GM12878 (cell line): ENCODE results near the gene BICD1. TPM values are rescaled to one million over a fixed set of nuclear protein-coding genes. Genes with fewer than 3 reads are reported as not detected.

Experiments
- ATAC-seq: fragments of 200-7000 bp; cut with Tn5 transposase; 3 replicates; pipeline ENCODE4 v1.9.1; 2020; ENCODE audit warnings: mild to moderate bottlenecking, moderate library complexity
- BruUV-seq: library from RNA; stranded (reverse); fragments of 400-500 nt; replicated peaks from 2 replicates; lab custom pipeline; 2021; lab: Mats Ljungman, UMichigan
- CTCF ChIA-PET: fragments of 300-600 bp; sonication (Branson Sonifier 250); formaldehyde crosslinking; extraction: SDS; loops from one replicate; lab custom pipeline; 2021; ENCODE audit warnings: inconsistent platforms; lab: Yijun Ruan, JAX
- POLR2A ChIA-PET: fragments of 350-600 bp; formaldehyde crosslinking; extraction: SDS; loops from one replicate; lab custom pipeline; 2021; ENCODE audit warnings: inconsistent platforms; lab: Charles Lee
- RAD21 ChIA-PET: fragments of 300-600 bp; sonication (Branson Sonifier 250); formaldehyde crosslinking; loops from one replicate; lab custom pipeline; 2023; ENCODE audit warnings: antibody characterized with exemption; ENCODE audit not compliant: unreplicated experiment; lab: Charles Lee
- SMC1A ChIA-PET: fragments of 300-600 bp; sonication (Branson Sonifier 250); formaldehyde crosslinking; loops from one replicate; lab custom pipeline; 2023; ENCODE audit not compliant: unreplicated experiment, uncharacterized antibody; lab: Charles Lee
- DNase-seq: peaks from one replicate; pipeline ENCODE4 v3.0.0-alpha.2; 2011; ENCODE audit warnings: low read depth, low spot score
- FAIRE-seq: peaks from 3 replicates; lab custom pipeline; 2011; peaks lifted over from hg19 to GRCh38; lab: Jason Lieb, UNC
- H2AFZ ChIP-seq: 2 replicates; pipeline ENCODE4 v1.6.0; 2011; ENCODE audit warnings: low read depth, low read length, control low read depth; ENCODE audit not compliant: control insufficient read depth
- H3K27ac ChIP-seq: 2 replicates; pipeline ENCODE4 v1.5.1; 2011; ENCODE audit warnings: control low read depth; ENCODE audit not compliant: control insufficient read depth, insufficient read depth
- H3K27me3 ChIP-seq, 2 experiments: replicated peaks in 1 of 2; 2 replicates each; pipeline versions ENCODE4 v1.6.0 to v1.6.1; 2011; ENCODE audit warnings: low read length in 1 of 2; ENCODE audit not compliant: control insufficient read depth in 2 of 2, insufficient read depth in 2 of 2
- H3K36me3 ChIP-seq, 2 experiments: 2 replicates each; pipeline ENCODE4 v1.5.1; 2011; ENCODE audit warnings: low read length in 1 of 2; ENCODE audit not compliant: control insufficient read depth in 2 of 2, insufficient read depth in 2 of 2
- H3K4me1 ChIP-seq: 2 replicates; pipeline ENCODE4 v1.6.1; 2011; ENCODE audit warnings: mild to moderate bottlenecking, low read length, moderate library complexity, mixed read lengths; ENCODE audit not compliant: control insufficient read depth, insufficient read depth
- H3K4me2 ChIP-seq: 2 replicates; pipeline ENCODE4 v1.6.0; 2011; ENCODE audit warnings: control low read depth; ENCODE audit not compliant: control insufficient read depth, insufficient read depth
- H3K4me3 ChIP-seq: fragments of 200-600 bp; sonication (generic); 2 replicates; pipeline ENCODE4 v1.5.1; 2016
- H3K79me2 ChIP-seq: 2 replicates; pipeline ENCODE4 v1.6.0; 2011; ENCODE audit warnings: low read length; ENCODE audit not compliant: control insufficient read depth, insufficient read depth
- H3K9ac ChIP-seq: 2 replicates; pipeline ENCODE4 v1.8.0; 2011; ENCODE audit warnings: low read length, control low read depth, mixed read lengths; ENCODE audit not compliant: control insufficient read depth, insufficient read depth
- H3K9me3 ChIP-seq: replicated peaks from 3 replicates; pipeline ENCODE4 v1.5.1; 2011; ENCODE audit warnings: mild to moderate bottlenecking, low read length; ENCODE audit not compliant: control insufficient read depth, insufficient read depth
- H4K20me1 ChIP-seq: 2 replicates; pipeline ENCODE4 v1.6.0; 2011; ENCODE audit not compliant: control insufficient read depth, insufficient read depth
- FOXK2 ChIP-seq: fragments of 450-650 bp; IDR thresholded peaks from 2 replicates; pipeline ENCODE4 v1.6.1; 2017; ENCODE audit warnings: mild to moderate bottlenecking, moderate library complexity
- IRF3 ChIP-seq: fragments of 450-650 bp; IDR thresholded peaks from 2 replicates; pipeline ENCODE4 v1.6.1; 2014; ENCODE audit warnings: mild to moderate bottlenecking
- STAT3 ChIP-seq: IDR thresholded peaks from 2 replicates; pipeline ENCODE4 v1.6.1; 2011; ENCODE audit warnings: low read depth, low read length, improper control_type of control experiment
- ZBED1 ChIP-seq: IDR thresholded peaks from 2 replicates; pipeline ENCODE4 v1.6.1; 2016; ENCODE audit warnings: borderline replicate concordance
- ZBTB11 ChIP-seq: fragments of 450-650 bp; formaldehyde crosslinking; IDR thresholded peaks from 2 replicates; pipeline ENCODE4 v1.5.0; 2022; ENCODE audit warnings: mild to moderate bottlenecking, missing genetic modification characterization
- WGBS: methylation state at CpG from one replicate; pipeline ENCODE4 v1.1.6; 2016; ENCODE audit warnings: low lambda C conversion rate; ENCODE audit not compliant: insufficient replicate concordance, insufficient coverage; ENCODE audit errors: missing lambda C conversion rate; 5-methylcytosine and 5-hydroxymethylcytosine counted together
- in situ Hi-C: fragments of 300-500 bp; cut with MboI; formaldehyde crosslinking; loops from 9 replicates; pipeline ENCODE4 v1.14.3; 2018; ENCODE audit warnings: mixed read lengths
- intact Hi-C: fragments of 100-400 bp; cut with micrococcal nuclease; formaldehyde crosslinking; loops from one replicate; pipeline ENCODE4 v1.14.2; 2022; ENCODE audit not compliant: unreplicated experiment
- polyA plus RNA-seq, 11 experiments: library from polyadenylated mRNA; depleted of rRNA in 4 of 11; unstranded in 6 of 11; stranded (reverse) in 5 of 11; fragments of >200 nt; fragmentation: Nextera tagmentation in 4 of 11; fragmentation: Illumina TruSeq in 1 of 11; extraction: Ambion mirVana in 4 of 11; extraction: Trizol in 1 of 11; gene quantifications; 1 replicate in 1 of 11; 2 replicates in 10 of 11; pipeline versions ENCODE4 v1.2.1 to v1.2.3, GENCODE V29; 2011 to 2016; ENCODE audit warnings: inconsistent platforms in 2 of 11, missing spikeins in 2 of 11, low read depth in 1 of 11
- total RNA-seq, 4 experiments: library from RNA; depleted of rRNA in 3 of 4; stranded (reverse); fragments of >200 nt in 3 of 4; fragmentation: Illumina TruSeq in 1 of 4; extraction: Trizol in 1 of 4; gene quantifications; 2 replicates each; pipeline versions ENCODE4 v1.2.1 to v1.2.3, GENCODE V29; 2013 to 2021

Gene BICD1
- total and polyA plus RNA-seq, 10 of the 15 experiments (the other 5 are each of a cell fraction or from before 2014, with no cell fraction given), result 4.7 to 32.5 (median 14.4) TPM

- WGBS, result 93% methylated on average over 7 of the region's 7 CpGs
- H3K27me3 ChIP-seq, result no peaks in the 10 kb centered on the region
- no peaks in the 10 kb centered on the region for H3K9me3 ChIP-seq
- no TSS peak for BruUV-seq
- H4K20me1 ChIP-seq, result no peaks in the 10 kb centered on the region
- no peaks in the 10 kb centered on the region for H3K4me1 ChIP-seq
- no peaks in the 10 kb centered on the region for H3K79me2 ChIP-seq
- ATAC-seq, result no peak
- H3K36me3 ChIP-seq, result no peaks in the 10 kb centered on the region; a peak in 1 of 4 replicates
- no peak for FAIRE-seq
- intact Hi-C loops, result no loop called here
- ChIA-PET POLR2A (no interaction called here), CTCF (interaction anchor here (5.8 kb wide), 1 partner anchor 10 kb away, joined by 20 read pairs; no protein-coding TSS in a partner anchor), RAD21 (interaction anchor here (0.7 kb wide), 1 partner anchor 14 kb away, joined by 3 read pairs; no protein-coding TSS in a partner anchor), SMC1A (interaction anchor here (1.8 kb wide), 1 partner anchor 10 kb away, joined by 7 read pairs; no protein-coding TSS in a partner anchor)
- no peak overlapping the region for H3K9ac ChIP-seq
- TF ChIP-seq IRF3, result no peak
- no peak for DNase-seq
- H3K27ac ChIP-seq, result no peak overlapping the region
- H3K4me3 ChIP-seq, result no peak overlapping the region
- in situ Hi-C loops, result no loop called here
- H3K4me2 ChIP-seq, result no peak overlapping the region
- no peak overlapping the region for H2AFZ ChIP-seq
Measured at GRCh38 chr12:32322354-32322753, 215.7 kb downstream of the BICD1 start.

GRCh38 chr12:32331133-32331532, 224.5 kb downstream of the BICD1 start:
- BruUV-seq, result no TSS peak
- Histone ChIP-seq H3K27me3 (no peaks in the 10 kb centered on the region), H3K36me3 (no peaks in the 10 kb centered on the region; a peak in 3 of 4 replicates), H3K9me3 (no peaks in the 10 kb centered on the region), H3K4me3 (no peak overlapping the region), H3K79me2 (no peaks in the 10 kb centered on the region), H3K4me2 (no peak overlapping the region), H3K4me1 (peaks cover 3% of the 10 kb centered on the region; the same call in 1 of the 2 replicates), H3K27ac (no peak overlapping the region), H4K20me1 (no peaks in the 10 kb centered on the region), H2AFZ (no peak overlapping the region), H3K9ac (no peak overlapping the region)
- CTCF ChIA-PET, result interaction anchor here (0.6 kb wide), 1 partner anchor 34 kb away, joined by 4 read pairs; no protein-coding TSS in a partner anchor
- ATAC-seq (no peak), FAIRE-seq (no peak), DNase-seq (no peak)
- POLR2A ChIA-PET, result no interaction called here
- SMC1A ChIA-PET, result no interaction called here
- WGBS, result 91% methylated on average over 2 of the region's 2 CpGs
- RAD21 ChIA-PET, result no interaction called here
- intact Hi-C loops (no loop called here), in situ Hi-C loops (no loop called here)
- TF ChIP-seq ZBTB11 (CRISPR knock-in tag) (no peak), STAT3 (no peak), FOXK2 (no peak), ZBED1 (no peak)
